Endothelial cell of umbilical vein (primary cell): Measurements from ENCODE around the gene MOB2. TPM values are rescaled to one million over a fixed set of nuclear protein-coding genes. Genes with fewer than 3 reads are reported as not detected.

Experiments
- BruUV-seq: library from RNA; stranded (reverse); fragments of 400-500 nt; replicated peaks from 2 replicates; lab custom pipeline; 2021; lab: Mats Ljungman, UMichigan
- CTCF ChIA-PET: fragments of 300-600, 350-600 bp; sonication (Branson Sonifier 250); formaldehyde crosslinking; loops from one replicate; lab custom pipeline; 2021; ENCODE audit warnings: antibody characterized with exemption, inconsistent platforms; lab: Charles Lee
- POLR2A ChIA-PET: fragments of 300-600, 350-600 bp; sonication (Branson Sonifier 250); formaldehyde crosslinking; loops from one replicate; lab custom pipeline; 2021; ENCODE audit warnings: antibody characterized with exemption, inconsistent platforms; lab: Charles Lee
- DNase-seq: peaks from one replicate; pipeline ENCODE4 v3.0.0-alpha.2; 2011; ENCODE audit warnings: low read depth, low spot score
- FAIRE-seq: peaks from 2 replicates; lab custom pipeline; 2011; peaks lifted over from hg19 to GRCh38; lab: Jason Lieb, UNC
- H2AFZ ChIP-seq: 2 replicates; pipeline ENCODE4 v1.6.0; 2012; ENCODE audit warnings: low read depth, low read length, control low read depth, inconsistent platforms
- H3K27ac ChIP-seq: 2 replicates; pipeline ENCODE4 v1.5.1; 2011; ENCODE audit warnings: low read depth, mild to moderate bottlenecking, control low read depth, low read length, moderate library complexity; ENCODE audit not compliant: insufficient read depth
- H3K27me3 ChIP-seq, 2 experiments: 2 replicates each; pipeline versions ENCODE4 v1.6.0 to v1.6.1; 2011; ENCODE audit warnings: low read length in 2 of 2, mixed read lengths in 1 of 2; ENCODE audit not compliant: control insufficient read depth in 2 of 2, insufficient read depth in 2 of 2
- H3K36me3 ChIP-seq, 2 experiments: 2 replicates in 1 of 2; 3 replicates in 1 of 2; pipeline ENCODE4 v1.5.1; 2011; ENCODE audit warnings: low read length in 2 of 2, mild to moderate bottlenecking in 1 of 2, moderate library complexity in 1 of 2; ENCODE audit not compliant: control insufficient read depth in 2 of 2, insufficient read depth in 2 of 2; ENCODE audit errors: extremely low read depth in 1 of 2
- H3K4me1 ChIP-seq: 3 replicates; pipeline ENCODE4 v1.5.1; 2011; ENCODE audit warnings: mild to moderate bottlenecking, low read length; ENCODE audit not compliant: control insufficient read depth, insufficient read depth; ENCODE audit errors: extremely low read depth
- H3K4me2 ChIP-seq: 2 replicates; pipeline ENCODE4 v1.6.1; 2011; ENCODE audit warnings: low read length, control low read depth, mixed read lengths; ENCODE audit not compliant: insufficient read depth
- H3K4me3 ChIP-seq, 3 experiments: fragments of 200-600 bp in 1 of 3; sonication (generic), shearing (Covaris generic) in 1 of 3; replicated peaks in 1 of 3; 2 replicates each; pipeline ENCODE4 v1.5.1; 2011 to 2016; ENCODE audit warnings: control low read depth in 3 of 3, low read length in 3 of 3, mild to moderate bottlenecking in 2 of 3, inconsistent platforms in 1 of 3, low read depth in 1 of 3, moderate library complexity in 1 of 3; ENCODE audit not compliant: insufficient read depth in 1 of 3
- H3K79me2 ChIP-seq: 2 replicates; pipeline ENCODE4 v1.6.0; 2012; ENCODE audit warnings: low read length, inconsistent platforms; ENCODE audit not compliant: control insufficient read depth, insufficient read depth
- H3K9ac ChIP-seq: replicated peaks from 2 replicates; pipeline ENCODE3; 2011; ENCODE audit warnings: low read length, control low read depth; ENCODE audit not compliant: insufficient read depth; ENCODE audit errors: extremely low read depth
- H3K9me1 ChIP-seq: replicated peaks from 3 replicates; pipeline ENCODE4 v1.6.0; 2011; ENCODE audit warnings: mild to moderate bottlenecking, low read length; ENCODE audit not compliant: control insufficient read depth, insufficient read depth; ENCODE audit errors: extremely low read depth
- H3K9me3 ChIP-seq: replicated peaks from 2 replicates; pipeline ENCODE4 v1.5.1; 2012; ENCODE audit warnings: low read length, inconsistent platforms; ENCODE audit not compliant: control insufficient read depth, insufficient read depth
- H4K20me1 ChIP-seq: replicated peaks from 2 replicates; pipeline ENCODE3; 2011; ENCODE audit warnings: mild to moderate bottlenecking, low read length; ENCODE audit not compliant: control insufficient read depth, insufficient read depth; ENCODE audit errors: extremely low read depth
- FOS ChIP-seq: IDR thresholded peaks from 2 replicates; pipeline ENCODE4 v1.6.1; 2011; ENCODE audit warnings: mild to moderate bottlenecking, low read length, moderate library complexity, borderline replicate concordance; ENCODE audit not compliant: insufficient read depth
- GATA2 ChIP-seq: IDR thresholded peaks from 2 replicates; pipeline ENCODE4 v1.7.0; 2011; ENCODE audit warnings: low read depth, mild to moderate bottlenecking, moderate library complexity, mixed read lengths, low read length; ENCODE audit not compliant: insufficient read length, insufficient read depth
- MAX ChIP-seq: IDR thresholded peaks from 2 replicates; pipeline ENCODE4 v1.6.1; 2011; ENCODE audit not compliant: insufficient read depth, insufficient read length
- MYC ChIP-seq: IDR thresholded peaks from one replicate; pipeline ENCODE4 v1.6.1; 2011; ENCODE audit warnings: mild to moderate bottlenecking, low read depth, low read length
- POLR2A ChIP-seq: IDR thresholded peaks from 2 replicates; pipeline ENCODE4 v1.6.1; 2012; ENCODE audit warnings: low read depth, mild to moderate bottlenecking, control low read depth, low read length
- POLR2AphosphoS5 ChIP-seq: IDR thresholded peaks from 2 replicates; pipeline ENCODE4 v1.6.1; 2012; ENCODE audit warnings: low read depth, mild to moderate bottlenecking, control low read depth, low read length, moderate library complexity; ENCODE audit not compliant: insufficient read depth
- dilution Hi-C: fragments of 300-500 bp; cut with MboI; formaldehyde crosslinking; loops from one replicate; pipeline ENCODE4 v1.15.0; 2019; ENCODE audit warnings: low sequenced_read_pairs; ENCODE audit not compliant: extremely low pct_ligation_motif_present
- intact Hi-C: fragments of 100-400 bp; cut with micrococcal nuclease; formaldehyde crosslinking; loops from one replicate; pipeline ENCODE4 v1.10.0; 2022
- polyA plus RNA-seq, 4 experiments: library from polyadenylated mRNA; depleted of rRNA in 3 of 4; stranded (reverse) in 3 of 4; unstranded in 1 of 4; fragments of >200 nt; gene quantifications; 2 replicates each; pipeline versions ENCODE4 v1.2.1 to v1.2.3, GENCODE V29; 2011 to 2012; ENCODE audit warnings: missing spikeins in 1 of 4
- total RNA-seq: library from RNA; stranded (reverse); gene quantifications from 2 replicates; pipeline ENCODE4 v1.2.3, GENCODE V29; 2021
- TF ChIP-seq, protein P1 (sequence below), 2 donors: IDR thresholded peaks; 1 replicate in 1 of 2; 2 replicates in 1 of 2; pipeline ENCODE4 v1.5.1; 2011; ENCODE audit warnings: low read length in 2 of 2, mild to moderate bottlenecking in 2 of 2, moderate library complexity in 2 of 2, control low read depth in 1 of 2, inconsistent platforms in 1 of 2, low read depth in 1 of 2; ENCODE audit not compliant: insufficient read depth in 1 of 2; ENCODE audit errors: extremely low read depth in 1 of 2

MOB2 gene
- total and polyA plus RNA-seq, 2 donors (not counting 3 experiments of a cell fraction or from before 2014, with no cell fraction given): 38.2 to 50.6 TPM

DNA sequence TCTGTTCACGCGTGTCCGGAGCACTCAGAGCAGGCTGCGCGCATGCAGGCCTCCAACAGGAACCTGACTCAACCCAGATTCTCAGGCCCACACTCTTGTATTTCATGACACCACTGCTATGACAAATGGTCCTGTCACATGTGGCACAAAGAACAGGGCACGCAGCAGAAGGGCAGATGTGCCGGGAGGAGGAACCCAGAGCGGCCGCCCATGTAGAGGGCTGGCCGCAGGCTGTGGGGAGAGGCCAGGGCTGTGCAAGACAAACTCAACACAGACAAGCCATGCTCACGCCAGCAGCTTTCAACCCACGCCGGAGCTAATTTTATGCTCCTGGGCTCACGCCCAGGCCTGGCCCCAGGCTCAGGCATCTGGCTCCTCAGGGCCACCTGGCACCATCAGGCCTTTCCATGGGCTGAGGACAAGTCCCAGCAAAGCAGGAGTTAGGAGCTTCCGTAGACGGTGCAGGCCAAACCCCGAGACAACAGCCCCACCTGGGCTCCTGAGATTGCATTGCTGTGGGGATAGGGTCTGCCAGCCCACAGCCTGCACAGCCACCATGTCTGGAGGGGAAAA is 45.5 kb upstream of the MOB2 start:
- dilution Hi-C loops: no loop called here
- H3K27ac ChIP-seq: no peak overlapping the region
- peaks cover 69% of the 10 kb centered on the region for H3K79me2 ChIP-seq

More for the DNA sequence above, 45.5 kb upstream of the MOB2 start:
- CTCF ChIA-PET: interaction anchor here (1.3 to 1.7 kb wide), 2 partner anchors 15 to 120 kb away, joined by 3 to 4 read pairs; no protein-coding TSS in a partner anchor
- no peaks in the 10 kb centered on the region for H4K20me1 ChIP-seq
- POLR2A ChIA-PET: no interaction called here
- no peak for TF ChIP-seq FOS
- TF ChIP-seq, protein P1, sequence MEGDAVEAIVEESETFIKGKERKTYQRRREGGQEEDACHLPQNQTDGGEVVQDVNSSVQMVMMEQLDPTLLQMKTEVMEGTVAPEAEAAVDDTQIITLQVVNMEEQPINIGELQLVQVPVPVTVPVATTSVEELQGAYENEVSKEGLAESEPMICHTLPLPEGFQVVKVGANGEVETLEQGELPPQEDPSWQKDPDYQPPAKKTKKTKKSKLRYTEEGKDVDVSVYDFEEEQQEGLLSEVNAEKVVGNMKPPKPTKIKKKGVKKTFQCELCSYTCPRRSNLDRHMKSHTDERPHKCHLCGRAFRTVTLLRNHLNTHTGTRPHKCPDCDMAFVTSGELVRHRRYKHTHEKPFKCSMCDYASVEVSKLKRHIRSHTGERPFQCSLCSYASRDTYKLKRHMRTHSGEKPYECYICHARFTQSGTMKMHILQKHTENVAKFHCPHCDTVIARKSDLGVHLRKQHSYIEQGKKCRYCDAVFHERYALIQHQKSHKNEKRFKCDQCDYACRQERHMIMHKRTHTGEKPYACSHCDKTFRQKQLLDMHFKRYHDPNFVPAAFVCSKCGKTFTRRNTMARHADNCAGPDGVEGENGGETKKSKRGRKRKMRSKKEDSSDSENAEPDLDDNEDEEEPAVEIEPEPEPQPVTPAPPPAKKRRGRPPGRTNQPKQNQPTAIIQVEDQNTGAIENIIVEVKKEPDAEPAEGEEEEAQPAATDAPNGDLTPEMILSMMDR (IDR thresholded peaks at IDR 0.05; ENCODE audit: extremely low read depth in 1 of 2, insufficient read depth in 1 of 2, low read depth in 1 of 2, low read length in 2 of 2): no peak
- no peak for TF ChIP-seq MAX
- no peak for TF ChIP-seq POLR2A
- no peak for TF ChIP-seq POLR2AphosphoS5
- no peak for TF ChIP-seq MYC
- no peak for TF ChIP-seq GATA2
- no peak overlapping the region for H3K4me2 ChIP-seq
- H3K9me3 ChIP-seq: no peaks in the 10 kb centered on the region
- H3K9me1 ChIP-seq: no peaks in the 10 kb centered on the region
- DNase-seq (no peak), FAIRE-seq (no peak)
- intact Hi-C loops: no loop called here
- no peak overlapping the region for H3K9ac ChIP-seq
- no TSS peak for BruUV-seq
- H2AFZ ChIP-seq: no peak overlapping the region
- H3K36me3 ChIP-seq: peaks cover 0 to 2% of the 10 kb centered on the region in 2 experiments
- H3K4me1 ChIP-seq: peaks cover 7% of the 10 kb centered on the region
- H3K27me3 ChIP-seq: no peaks in the 10 kb centered on the region
- no peak overlapping the region for H3K4me3 ChIP-seq
